Activated T-cell treated with anti-CD3 and anti-CD28 coated beads for 1 hour (primary cell): Measurements from ENCODE around the gene DPF3.

ENCODE experiments used
- DNase-seq: peaks from one replicate; pipeline ENCODE4 v3.0.0-alpha.2; 2020; ENCODE audit warnings: low read depth

The DPF3 gene

DNA sequence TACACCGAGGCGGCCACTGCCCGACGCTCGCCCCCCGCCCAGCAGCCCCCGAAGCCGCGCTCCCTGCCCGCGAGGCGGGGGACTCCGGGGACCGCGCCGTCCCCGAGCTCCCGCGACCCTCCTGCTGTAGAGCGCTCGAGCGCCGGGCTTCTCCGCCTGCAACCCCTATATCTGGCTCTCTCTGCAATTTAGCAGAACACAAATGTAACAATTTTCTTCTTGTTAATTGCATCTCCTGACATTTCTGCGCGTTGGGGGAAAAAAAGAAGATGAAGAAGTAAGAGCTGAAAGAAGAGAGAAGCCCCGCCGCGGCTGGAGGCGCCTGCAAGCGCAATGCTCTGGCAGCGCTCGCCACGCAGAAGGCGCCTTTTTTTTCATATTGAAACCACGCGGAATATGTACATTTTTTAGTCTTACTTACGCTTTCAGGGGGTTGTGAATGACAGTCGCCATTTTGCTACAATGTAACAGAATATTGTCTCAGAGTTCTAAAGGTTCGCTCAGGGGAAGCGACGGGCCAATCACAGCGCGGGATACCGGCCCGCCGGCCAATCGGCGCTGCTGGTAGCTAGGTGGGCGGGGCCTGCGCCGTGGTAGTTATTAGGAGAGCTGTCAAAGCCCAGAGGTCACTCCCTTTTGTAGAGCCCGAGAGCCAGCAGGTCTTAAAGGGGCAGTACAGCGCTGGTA, at the start of gene DPF3:
DPF3 (minus strand) TSS at position 466 of the 687 bp plus-strand sequence; CDS start at position 453, 13 bp downstream.
- peak; percentile 87 for DNase-seq

DNA sequence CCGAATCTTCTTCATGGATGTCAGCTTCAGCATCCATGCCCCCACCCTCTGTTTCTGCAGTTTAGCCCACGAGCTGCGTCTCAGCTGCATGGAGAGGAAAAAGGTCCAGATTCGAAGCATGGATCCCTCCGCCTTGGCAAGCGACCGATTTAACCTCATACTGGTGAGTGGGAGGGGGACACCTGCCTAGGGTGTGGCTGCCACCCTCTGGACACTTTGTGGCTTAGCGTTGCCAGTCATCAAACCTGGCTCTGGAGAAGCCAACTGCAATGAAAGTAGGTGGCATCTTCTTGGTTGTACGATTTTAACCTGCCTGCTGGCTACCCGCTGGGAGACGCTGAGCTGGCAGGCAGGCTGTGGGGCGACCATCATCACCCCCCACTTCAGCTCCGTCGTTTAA, 49.0 kb upstream of the DPF3 start:
- DNase-seq, result no peak

DNA sequence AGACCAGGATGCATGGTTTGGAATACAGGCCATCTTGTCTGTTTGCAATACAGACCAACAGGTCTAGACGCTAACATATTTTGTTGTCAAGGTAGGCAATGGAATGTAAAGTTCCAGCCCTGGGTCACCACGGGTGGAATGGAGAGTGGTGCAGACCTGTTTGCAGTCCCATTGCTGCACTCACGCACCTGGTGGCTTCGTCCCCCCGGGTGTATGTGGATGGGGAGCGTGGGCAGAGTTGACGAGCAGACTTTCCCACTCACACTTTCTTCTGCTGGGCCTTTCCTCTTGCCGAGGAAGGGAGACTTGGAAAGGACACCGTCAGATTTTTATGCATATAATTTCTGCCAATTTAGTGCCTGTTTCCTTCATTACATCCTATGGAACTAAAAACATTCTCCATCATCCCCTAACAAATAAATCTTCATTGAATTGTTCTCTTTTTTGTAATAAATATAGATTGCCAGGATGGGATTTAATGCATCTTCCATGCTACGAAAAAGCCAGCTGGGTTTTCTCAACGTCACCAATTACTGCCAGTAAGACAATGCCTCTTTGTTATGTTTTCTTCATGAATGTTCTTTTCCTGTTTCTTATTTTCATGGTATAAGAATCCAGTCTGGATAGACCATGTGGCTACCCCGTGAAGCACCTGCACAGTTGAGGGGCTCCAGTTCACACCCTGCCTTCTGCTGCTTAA, 47.5 kb upstream of the DPF3 start:
- DNase-seq, result no peak

DNA sequence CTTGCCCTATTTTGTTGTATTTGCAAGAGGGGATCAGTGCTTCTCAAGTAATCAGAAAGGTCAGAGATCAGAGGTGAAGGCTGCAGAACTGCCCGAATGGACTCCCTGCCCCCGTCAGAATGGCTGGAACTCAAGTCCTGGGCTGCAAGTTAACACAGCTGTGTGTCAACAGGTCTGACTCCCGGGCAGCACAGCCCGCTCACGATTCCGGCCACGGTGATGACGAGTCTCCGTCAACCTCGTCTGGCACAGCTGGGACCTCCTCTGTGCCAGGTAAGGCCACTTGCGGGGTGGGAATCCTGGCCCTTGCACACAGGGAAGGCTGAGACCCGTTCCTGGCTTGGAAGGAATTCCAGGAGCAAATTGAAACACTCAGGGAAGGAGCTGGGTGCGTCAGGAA, 45.7 kb upstream of the DPF3 start:
- DNase-seq, result no peak

DNA sequence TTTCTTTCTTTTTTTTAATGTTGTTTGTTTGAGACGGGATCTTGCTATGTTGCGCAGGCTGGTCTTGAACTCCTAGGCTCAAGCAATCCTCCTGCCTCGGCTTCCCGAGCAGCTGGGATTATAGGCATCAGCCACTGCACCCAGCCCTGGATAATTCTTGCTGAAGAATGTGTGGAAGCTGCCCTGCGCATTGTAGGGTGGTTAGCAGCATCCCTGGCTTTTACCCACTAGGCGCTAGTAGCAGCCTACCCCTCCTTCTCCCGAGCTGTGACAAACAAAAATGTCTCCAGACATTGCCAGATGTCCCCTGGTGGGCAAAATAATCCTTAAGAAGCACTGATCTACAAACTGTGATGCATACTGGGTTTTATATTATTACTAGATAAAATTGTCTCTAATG, 39.0 kb upstream of the DPF3 start:
- DNase-seq, result no peak

DNA sequence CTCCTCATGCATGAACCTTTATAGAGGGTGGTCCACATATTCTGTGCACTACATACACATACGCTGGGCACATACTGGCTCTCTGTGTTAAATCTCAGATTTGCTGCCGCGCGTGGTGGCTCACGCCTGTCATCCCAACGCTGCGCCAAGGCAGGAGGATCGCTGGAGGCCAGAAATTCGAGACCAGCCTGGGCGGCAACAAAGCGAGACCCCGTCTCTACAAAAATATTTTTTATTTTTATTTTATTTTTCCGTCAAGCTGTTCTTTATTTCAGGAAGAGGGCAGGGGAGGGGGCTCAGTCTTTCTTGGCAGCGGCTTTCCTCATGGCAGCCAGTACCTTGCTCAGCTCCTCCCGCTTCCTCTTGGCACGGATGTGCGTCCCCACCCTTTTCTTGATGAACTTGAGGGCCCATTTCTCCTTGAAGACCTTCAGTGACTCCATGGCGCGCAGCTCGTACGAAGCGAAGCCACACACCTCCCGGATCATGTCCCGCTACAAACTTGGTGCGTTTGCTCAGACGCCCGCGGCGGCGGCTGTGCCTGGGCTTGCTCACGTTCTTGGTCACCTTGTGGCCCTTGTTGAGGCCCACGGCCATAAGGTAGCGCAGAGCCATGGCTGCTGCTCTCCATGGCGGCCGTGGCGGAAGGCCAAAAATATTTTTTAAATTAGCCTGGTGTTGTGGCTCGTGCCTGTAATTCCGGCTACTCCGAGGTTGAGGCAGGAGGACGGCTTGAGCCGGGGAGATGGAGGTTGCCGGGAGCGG, 35.6 kb upstream of the DPF3 start:
- no peak for DNase-seq

DNA sequence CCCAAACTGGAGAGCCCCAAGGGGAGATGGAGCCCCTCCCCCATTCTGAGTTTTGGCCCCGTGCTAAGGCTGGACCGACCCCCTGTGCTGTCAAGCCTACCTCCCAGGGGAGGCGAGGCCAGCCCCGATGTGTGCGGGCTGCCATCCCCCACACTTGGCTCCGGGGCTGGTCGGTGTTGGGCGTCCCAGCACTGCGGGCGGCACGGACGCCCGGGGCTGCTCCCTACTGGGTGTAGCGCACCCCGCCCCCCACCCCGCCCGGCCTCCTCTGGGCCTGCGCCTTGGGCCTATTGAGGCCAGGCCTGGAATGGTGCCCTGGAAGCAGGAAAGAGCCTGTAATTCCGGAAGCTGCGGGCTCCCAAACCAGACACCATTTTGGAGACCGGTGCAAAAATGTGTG, 35.0 kb upstream of the DPF3 start:
- no peak for DNase-seq

DNA sequence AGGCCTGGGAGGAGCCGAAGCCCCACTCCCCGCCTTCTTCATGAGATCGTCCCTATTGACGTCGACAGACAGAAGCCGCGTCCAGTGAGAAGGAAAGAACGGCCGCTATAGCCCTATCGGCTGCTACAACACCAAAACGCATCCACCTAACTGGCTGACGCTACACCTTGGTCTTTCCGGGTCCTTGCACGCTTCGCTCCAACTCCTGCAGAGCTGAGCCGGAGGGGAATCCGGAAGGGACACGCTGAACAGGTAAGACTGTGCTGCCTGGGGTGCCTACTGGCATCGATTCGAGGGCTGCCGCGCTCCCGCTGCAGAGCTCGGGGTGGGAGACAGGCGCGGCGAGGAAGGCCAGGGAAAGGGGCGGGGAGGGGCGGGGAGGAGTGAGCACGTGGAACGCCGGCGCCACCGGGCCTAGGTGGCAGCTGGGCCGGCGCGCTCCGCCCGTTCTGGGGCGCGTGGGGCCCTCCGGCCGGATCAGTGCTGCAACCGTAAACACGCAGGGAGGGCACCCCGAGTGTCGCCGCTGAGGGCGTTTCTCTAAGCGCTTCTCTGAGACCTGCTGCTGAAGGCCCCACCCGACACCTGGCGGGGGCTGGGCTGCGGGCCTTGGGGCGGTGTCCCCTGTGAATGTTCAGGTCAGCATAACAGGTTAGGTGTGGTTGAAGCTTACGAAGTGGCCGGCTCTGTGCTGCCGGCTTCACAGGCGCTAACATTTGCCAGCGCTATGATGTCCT, 32.6 kb upstream of the DPF3 start, which contains the start of gene DCAF4:
DCAF4 (plus strand) TSS at position 173 of the 737 bp plus-strand sequence. CDS start 11,515 bp downstream, outside the sequence.
- peak; percentile 90 for DNase-seq

DNA sequence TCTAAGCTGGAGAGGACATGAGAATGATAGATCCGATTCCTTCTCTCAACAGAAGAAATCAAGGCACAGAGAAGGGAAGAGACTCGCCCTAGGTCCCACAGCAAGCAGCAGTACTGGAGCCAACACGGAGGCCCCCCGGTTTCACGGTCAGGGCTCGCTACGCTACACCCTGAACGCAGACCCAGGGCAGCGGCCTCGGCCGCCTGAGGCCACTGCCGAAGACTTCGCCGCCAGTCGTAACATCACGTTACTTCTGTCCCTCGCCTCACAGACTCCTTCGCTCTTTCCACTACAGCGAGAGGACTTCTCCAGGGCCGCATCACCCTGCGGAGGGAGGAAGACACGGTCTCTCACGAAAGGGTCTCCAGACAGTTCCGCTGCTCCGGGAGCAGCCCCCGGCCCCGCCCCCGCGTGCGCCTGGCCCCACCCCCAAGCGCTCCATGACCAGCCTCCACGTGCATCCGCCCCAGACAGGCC, 32.0 kb upstream of the DPF3 start:
- no peak for DNase-seq

DNA sequence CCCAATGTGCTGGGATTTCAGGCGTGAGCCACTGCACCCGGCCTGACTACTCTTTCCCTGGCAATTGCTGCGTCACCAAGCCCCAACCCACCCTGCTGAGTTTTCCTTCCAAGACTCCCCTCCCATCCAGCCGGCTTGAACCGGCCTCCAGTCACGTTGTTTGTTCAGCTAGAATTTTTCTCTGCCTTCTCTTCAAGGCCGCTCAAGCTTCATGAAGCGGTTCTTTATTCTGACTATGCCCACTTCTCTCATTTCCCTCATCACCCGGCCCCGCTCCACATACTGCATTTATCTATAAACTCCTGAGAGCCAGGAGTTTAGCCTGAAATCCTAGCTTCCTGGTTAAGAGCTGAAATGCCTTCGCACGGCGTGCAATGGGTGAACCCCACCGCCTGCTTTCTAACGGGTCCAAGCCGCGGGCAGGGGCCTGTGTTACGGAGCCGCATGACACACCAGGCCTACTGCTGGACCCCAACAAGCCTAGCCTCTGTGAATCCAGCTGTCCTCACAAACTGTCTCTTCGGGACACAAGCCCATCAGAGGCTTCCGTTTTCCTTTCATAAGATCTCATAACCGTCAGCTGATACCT, 31.4 kb upstream of the DPF3 start:
- DNase-seq, result no peak

DNA sequence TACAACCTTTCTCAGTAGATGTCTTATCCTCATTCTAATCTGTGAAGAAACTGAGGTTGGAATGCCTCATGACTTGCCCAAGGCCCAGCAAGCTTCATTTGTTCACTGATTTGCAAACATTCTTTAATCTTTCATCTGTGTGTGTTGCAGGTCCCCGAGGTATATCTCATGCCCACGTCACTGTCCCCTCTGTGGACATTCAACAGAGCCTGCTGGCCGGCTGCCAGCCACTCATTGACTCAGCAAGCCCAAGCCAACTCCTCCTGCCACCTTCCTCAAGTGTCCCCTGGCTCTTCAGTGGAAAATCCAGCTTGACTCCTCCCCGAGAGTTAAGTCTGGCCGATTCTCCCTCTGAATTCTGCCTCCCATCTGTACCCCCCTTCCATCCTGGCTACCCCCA, 30.4 kb upstream of the DPF3 start:
- no peak for DNase-seq

DNA sequence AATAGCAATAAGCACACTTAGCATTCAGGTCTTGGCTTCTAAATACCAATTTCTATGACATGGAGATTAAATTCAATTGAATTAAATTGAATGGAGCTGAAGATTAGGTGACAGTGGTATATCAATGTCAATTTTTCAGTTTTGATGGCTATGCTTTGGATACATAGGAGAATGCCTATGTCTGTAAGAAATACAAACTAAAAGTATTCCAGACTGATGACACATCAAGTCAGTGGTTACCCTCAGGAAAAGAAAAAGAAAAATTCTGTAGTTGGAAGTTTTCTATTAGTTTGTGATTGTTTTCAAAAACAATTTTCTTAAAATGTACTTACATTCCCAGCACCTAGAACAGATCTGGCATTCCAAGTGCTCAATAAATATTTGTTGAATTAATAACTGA, 27.5 kb upstream of the DPF3 start:
- DNase-seq, result no peak

DNA sequence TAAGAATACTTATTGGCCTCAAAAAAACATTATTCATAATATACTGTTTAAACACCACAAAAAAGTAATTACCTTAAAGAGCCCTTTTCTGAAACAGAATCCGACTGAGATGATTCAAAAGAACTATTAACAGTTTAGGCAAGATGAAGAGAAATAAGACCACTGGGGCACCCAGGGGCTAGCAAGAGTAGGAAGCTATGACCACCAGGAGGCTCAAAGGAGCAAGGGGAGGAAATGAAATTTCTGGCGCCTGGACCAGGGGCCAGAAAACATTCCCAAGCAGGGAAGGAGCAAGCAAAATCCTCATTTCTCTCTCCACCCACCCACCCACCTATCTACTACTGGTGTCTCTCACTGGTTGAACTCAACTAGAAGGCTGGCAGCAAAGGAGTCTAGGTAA, 26.1 kb upstream of the DPF3 start:
- DNase-seq, result no peak

DNA sequence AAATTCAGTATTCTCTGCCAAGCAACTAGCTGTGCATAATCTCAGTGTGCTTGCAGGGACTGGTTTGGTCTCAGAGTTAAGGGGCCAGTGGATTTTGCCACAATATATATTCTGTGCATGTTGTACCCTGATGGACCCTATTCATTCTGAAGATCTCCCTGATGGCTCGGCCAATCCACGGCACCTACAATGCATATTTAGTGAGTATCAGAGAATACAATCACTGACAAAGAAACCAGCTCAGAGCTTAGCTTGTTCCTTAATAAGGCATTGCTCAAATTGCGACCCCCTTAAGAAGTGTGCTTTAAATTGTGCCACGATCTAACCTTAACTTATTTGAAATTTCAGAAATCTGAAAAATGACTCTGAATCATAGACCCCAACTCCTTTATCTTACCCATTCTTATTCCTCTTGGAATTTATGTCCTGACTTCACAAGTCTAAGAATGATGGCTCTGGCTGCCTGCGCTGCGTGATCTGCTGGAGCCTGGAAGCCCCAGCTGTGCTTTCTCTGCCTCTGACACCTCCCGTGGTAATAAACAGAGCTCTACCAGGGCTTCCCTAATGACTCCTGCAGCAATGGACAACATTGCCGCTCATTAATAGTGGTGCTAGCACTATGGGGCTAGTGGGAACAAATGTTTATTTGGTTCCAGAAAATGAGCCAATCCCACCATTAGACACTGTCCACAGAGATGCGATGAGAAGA, 23.3 kb upstream of the DPF3 start:
- no peak for DNase-seq

DNA sequence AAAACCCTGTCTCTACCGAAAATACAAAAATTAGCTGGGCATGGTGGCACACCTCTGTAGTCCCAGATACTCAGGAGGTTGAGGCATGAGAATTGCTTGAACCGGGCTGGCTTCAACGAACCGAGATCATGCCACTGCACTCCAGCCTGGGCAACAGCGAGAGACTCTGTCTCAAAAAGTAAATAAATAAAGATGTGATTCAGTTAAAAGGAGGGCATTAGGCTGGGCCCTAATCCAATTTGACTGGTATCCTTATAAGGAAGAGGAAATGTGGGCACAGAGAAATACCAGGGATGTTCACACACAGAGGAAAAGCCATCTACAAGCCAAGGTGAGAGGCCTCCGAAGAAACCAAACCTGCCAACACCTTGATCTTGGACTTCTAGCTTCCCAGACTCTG, 22.3 kb upstream of the DPF3 start:
- DNase-seq, result no peak

DNA sequence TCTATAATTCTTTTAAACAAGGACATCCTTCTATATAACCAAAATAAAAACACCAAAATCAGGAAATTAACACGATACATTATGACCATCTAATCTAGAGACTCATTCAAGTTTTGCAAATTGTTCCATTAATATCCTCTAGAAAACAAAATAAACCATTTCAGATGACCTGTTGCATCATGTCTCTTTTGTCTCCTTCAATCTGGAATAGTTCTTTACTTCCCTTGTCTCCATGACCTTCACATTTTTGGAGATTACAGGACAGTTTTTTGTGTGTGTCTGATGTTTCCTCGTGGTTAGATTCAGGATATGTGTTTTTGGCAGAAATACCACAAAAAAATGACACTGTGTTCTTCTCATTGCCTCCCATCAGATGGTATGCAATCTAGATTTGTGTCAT, 19.9 kb upstream of the DPF3 start:
- no peak for DNase-seq

DNA sequence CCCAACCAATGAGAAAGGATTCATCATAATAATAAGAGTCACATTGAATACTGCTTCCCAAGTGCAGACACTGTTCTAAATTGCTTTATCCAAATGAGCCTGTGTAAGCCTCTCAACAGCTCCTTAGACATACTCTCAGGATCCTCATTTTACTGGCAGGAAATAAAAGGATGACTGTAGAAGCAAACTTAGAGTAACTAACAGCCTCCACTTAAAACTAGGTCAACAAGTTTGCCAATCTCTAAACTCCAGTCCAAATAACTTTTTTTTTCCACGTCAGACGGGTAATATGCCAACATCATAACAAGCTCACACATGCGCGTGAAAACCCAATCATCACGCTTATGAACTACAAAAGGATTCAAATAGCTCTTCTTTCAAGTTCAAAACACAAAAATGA, 15.3 kb upstream of the DPF3 start:
- no peak for DNase-seq

DNA sequence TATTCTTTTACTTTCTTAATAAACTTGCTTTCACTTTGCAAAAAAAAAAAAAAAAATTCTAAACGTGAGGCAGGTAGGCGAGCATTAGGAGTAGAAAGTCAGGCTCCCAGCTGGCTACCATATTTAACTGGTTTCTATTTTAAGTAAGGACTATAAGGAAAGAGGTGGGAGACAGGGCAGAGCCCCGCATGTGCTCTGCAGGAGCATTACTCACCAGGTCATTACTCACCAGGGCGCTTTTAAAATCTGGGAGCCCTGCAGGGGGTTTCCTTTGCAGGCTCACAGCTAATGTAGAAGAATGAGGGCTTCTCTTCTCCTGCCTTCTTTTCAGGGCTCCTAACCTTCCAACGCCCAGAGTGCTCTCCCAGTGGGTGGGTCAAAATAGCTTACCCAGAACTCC, 14.0 kb upstream of the DPF3 start:
- DNase-seq, result no peak

DNA sequence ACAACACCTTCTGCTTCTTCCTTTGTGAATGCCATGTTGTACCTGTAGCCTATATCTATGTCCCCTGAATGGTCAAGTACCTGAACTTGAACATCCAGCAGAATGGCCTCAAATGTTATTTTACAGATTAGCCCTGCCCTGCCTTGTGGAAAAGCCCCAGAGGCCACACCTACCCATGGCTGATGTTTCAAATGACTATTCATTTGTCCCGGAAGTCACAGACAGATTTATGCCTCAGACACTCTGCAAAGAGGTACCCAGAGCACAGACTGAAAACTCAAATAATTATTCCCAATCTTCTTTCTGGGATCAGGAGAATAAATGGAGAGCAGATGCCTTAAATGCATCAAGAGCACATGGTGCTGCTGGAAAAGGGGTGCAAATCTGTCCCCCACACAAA, 13.0 kb upstream of the DPF3 start:
- DNase-seq, result no peak

DNA sequence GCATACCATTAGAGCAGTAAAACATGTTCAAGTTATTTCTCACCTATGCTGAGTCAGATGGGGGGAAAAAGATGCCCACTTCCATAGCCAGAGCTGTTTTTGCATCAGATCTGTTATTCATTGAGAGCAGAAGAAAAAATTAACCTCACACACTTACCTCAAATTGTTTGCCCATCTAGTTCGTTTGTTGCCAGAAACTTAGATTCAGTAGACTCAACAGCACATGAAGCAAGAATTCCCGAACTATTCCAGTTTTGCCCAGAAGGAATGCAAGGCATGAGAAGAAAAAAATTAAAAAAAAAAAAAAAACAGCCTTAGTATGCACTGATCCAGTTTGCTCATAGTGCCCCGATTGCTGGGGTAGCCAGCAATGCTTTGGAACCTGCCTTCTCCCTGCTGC, 12.4 kb upstream of the DPF3 start:
- DNase-seq, result no peak
